ENCODE data around the gene MARCO.

MARCO gene

GRCh38 chr2:118988706-118989105 is 46.7 kb downstream of the MARCO start:
- ChIA-PET POLR2A (no interaction called here), CTCF (no interaction called here)
- no peak for TF ChIP-seq CTCF (IDR thresholded peaks at IDR 0.05; ENCODE audit: insufficient read depth, low read length, missing control alignments)
- no peak overlapping the region for H3K4me3 ChIP-seq (ENCODE audit: low read depth, low read length)
- DNase-seq (ENCODE audit: low read depth, low spot score), result no peak

- ChIA-PET CTCF (no interaction called here), POLR2A (no interaction called here)
- no peak for DNase-seq (ENCODE audit: low read depth, low spot score)
Measured at GRCh38 chr2:118989481-118989880, 47.5 kb downstream of the MARCO start.

GRCh38 chr2:118990757-118991545 is 49.0 kb downstream of the MARCO start:
- H3K4me3 ChIP-seq (ENCODE audit: low read depth, low read length), result no peak overlapping the region
- ChIA-PET POLR2A (no interaction called here), CTCF (interaction anchor here (0.7 kb wide), 1 partner anchor 20 kb away, joined by 4 read pairs; no protein-coding TSS in a partner anchor)
- no peak for TF ChIP-seq CTCF (IDR thresholded peaks at IDR 0.05; ENCODE audit: insufficient read depth, low read length, missing control alignments)
- no peak for DNase-seq (ENCODE audit: low read depth, low spot score)

More at GRCh38 chr2:118989481-118989880, 47.5 kb downstream of the MARCO start:
- no peak for TF ChIP-seq CTCF (IDR thresholded peaks at IDR 0.05; ENCODE audit: insufficient read depth, low read length, missing control alignments)
- no peak overlapping the region for H3K4me3 ChIP-seq (ENCODE audit: low read depth, low read length)

- POLR2A ChIA-PET, result no interaction called here
- CTCF ChIA-PET, result no interaction called here
Measured at GRCh38 chr2:118991554-118991953, 49.6 kb downstream of the MARCO start.

GRCh38 chr2:118992740-118993391 is 50.9 kb downstream of the MARCO start:
- POLR2A ChIA-PET, result no interaction called here
- TF ChIP-seq CTCF (IDR thresholded peaks at IDR 0.05; ENCODE audit: insufficient read depth, low read length, missing control alignments), result no peak
- DNase-seq (ENCODE audit: low read depth, low spot score), result no peak
- H3K4me3 ChIP-seq (ENCODE audit: low read depth, low read length), result no peak overlapping the region
- CTCF ChIA-PET, result no interaction called here

More at GRCh38 chr2:118991554-118991953, 49.6 kb downstream of the MARCO start:
- no peak overlapping the region for H3K4me3 ChIP-seq (ENCODE audit: low read depth, low read length)
- no peak for TF ChIP-seq CTCF (IDR thresholded peaks at IDR 0.05; ENCODE audit: insufficient read depth, low read length, missing control alignments)
- DNase-seq (ENCODE audit: low read depth, low spot score), result no peak

GRCh38 chr2:118993392-118993752 is 51.4 kb downstream of the MARCO start:
- CTCF ChIA-PET, result no interaction called here
- POLR2A ChIA-PET, result no interaction called here
- no peak for DNase-seq (ENCODE audit: low read depth, low spot score)
- no peak overlapping the region for H3K4me3 ChIP-seq (ENCODE audit: low read depth, low read length)
- TF ChIP-seq CTCF (IDR thresholded peaks at IDR 0.05; ENCODE audit: insufficient read depth, low read length, missing control alignments), result no peak

All from AG04449 (cell line).